ENCODE results near the gene TTC36.
"Not testable (repeated sequence)": the region's sequence is repeated elsewhere in the genome, so short reads cannot be mapped to it uniquely, and the experiment has no call there.

Gene TTC36

DNA sequence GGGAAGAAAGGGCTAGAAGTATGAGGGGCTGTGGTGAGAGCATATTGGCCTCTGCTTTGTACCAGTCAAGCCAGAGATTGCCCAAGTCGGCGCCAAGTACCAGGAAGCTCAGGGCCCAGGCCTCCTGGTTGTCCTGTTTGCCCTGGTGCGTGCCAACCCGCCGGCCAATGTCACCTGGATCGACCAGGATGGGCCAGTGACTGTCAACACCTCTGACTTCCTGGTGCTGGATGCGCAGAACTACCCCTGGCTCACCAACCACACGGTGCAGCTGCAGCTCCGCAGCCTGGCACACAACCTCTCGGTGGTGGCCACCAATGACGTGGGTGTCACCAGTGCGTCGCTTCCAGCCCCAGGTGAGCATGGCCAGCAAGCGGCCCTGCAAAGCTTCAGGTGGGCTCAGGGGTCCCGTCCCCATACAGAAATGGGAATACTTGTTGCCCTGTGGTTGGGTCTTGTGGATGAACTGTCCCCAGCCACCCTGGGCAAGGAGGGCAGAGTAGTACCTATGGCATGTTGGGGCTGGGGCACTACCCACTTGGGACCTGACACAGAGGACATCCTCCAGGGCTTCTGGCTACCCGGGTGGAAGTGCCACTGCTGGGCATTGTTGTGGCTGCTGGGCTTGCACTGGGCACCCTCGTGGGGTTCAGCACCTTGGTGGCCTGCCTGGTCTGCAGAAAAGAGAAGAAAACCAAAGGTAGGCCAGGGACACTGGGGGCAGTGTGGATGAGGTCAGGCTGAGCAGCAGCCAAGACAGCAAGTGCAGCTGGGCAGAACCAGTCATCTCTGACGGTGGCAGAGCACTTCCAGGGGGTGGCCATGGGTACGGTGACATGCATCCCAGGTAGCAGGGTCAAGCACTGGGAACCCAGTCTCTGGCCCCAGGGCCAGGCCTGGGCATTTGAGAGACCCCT is 5.8 kb downstream of the TTC36 start:
- no peak for DNase-seq

DNA sequence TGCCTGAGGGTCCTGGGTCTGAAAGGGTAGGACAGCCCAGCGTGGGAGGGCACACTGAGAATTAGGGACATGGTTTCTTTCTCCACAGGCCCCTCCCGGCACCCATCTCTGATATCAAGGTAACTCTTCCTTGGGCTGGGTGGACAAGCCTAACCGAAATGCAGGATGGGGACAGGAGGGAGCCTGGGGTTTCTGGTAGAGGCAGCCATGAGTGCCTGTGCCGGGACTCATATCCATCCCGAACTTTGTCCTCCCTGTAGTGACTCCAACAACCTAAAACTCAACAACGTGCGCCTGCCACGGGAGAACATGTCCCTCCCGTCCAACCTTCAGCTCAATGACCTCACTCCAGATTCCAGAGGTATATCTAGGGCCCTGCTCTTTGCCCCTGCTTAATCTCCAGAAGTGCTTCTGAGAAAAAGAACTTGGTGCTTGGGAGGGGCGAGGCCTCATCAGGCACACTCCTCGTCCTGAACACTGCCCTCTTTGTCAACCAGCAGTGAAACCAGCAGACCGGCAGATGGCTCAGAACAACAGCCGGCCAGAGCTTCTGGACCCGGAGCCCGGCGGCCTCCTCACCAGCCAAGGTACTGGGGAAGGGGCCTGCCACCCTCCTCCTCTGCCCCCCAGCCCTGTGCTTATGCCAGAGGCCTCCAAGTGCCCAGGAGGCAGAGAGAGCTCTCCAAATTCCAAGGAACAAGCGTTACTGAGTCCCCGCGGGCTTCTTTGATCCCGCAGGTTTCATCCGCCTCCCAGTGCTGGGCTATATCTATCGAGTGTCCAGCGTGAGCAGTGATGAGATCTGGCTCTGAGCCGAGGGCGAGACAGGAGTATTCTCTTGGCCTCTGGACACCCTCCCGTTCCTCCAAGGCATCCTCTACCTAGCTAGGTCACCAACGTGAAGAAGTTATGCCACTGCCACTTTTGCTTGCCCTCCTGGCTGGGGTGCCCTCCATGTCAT is 6.8 kb downstream of the TTC36 start:
- DNase-seq = no peak

DNA sequence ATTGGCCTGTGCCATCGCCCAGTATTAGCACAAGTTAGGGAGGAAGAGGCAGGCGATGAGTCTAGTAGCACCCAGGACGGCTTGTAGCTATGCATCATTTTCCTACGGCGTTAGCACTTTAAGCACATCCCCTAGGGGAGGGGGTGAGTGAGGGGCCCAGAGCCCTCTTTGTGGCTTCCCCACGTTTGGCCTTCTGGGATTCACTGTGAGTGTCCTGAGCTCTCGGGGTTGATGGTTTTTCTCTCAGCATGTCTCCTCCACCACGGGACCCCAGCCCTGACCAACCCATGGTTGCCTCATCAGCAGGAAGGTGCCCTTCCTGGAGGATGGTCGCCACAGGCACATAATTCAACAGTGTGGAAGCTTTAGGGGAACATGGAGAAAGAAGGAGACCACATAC is 8.0 kb downstream of the TTC36 start:
- no peak for DNase-seq

DNA sequence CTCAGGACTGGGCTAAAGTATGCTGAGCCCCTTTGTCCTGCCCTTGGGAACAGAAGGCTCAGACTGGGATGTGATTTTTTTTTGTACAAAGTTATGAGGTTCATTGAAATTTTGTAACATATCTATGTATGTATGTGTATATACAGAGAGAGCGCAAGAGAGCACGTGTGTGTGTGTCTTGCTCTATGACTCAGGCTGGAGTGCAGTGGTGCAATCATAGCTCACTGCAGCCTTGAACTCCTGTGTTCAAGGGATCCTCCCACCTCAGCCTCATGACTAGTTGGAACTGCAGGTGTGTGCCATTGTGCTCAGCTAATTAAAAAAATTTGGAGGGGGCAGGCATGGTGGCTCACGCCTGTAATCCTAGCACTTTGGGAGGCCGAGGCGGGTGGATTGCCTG is 9.5 kb downstream of the TTC36 start:
- no peak for DNase-seq

DNA sequence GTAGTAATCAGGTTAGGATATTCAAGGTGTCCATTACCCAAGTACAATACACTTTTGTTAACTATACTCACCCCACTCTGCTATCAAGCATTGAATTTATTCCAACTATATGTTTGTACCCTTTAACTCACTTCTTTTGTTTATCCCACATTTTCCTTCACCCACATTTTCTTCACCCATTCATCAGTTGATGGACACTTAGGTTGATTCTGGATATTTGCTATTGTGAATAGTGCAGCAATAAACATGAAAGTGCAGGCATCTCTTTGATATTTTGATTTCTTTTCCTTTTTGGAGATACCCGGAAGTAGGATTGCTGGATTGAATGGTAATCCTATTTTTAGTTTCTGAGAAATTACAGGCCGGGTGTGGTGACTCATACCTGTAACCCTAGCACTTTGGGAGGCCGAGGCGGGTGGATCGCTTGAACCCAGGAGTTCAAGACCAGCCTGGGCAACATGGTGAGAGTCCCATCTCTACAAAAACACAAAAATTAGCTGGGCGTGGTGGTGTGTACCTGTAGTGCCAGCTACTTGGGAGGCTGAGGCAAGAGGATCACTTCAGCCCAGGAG is 10.2 kb downstream of the TTC36 start:
- DNase-seq = no peak

DNA sequence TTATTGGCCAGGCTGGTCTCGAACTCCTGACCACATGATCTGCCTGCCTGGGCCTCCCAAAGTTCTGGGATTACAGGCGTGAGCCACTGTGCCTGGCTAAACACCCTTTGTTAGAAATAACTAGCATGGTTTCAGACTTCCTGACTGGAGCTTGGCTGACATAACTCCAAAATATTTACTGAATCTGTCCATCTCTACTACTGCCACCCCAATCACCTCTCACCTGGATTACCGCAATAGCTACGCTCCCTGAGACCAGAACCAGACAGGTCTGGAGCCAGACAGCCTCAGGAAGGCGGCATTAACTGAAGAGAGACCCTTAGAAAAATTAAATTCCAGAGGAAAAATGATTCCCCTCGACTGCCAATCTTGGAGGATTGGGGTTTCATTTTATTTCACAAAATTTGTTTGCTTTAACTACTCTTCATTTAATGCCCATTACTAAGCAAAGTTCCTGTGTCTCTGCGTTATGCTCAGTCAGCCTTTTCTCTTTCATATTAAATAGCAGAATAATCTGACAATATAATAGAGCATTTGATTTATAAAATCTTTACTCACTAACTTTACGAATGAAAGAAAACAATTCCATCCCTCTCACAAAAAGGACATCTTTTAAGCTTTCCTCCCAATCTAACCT is 16.9 kb downstream of the TTC36 start:
- no peak for DNase-seq

DNA sequence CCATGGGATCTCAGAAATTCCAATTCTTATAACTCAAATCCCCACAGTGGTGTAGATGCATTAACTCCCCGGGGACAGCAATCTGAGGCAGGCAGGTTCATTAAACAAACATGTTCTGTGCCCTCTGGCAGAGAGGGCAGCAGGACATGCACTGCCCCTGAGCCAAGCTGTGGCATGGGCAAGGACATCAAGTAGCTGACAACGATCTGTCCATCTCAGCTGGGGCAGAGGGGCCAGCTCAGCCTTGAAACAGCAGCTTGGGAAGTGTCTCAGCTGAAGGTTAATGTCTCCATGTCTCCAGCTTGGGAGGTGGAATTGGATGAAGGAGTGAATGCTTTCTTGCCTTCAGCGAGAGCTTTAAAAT is 17.4 kb downstream of the TTC36 start:
- DNase-seq = no peak

DNA sequence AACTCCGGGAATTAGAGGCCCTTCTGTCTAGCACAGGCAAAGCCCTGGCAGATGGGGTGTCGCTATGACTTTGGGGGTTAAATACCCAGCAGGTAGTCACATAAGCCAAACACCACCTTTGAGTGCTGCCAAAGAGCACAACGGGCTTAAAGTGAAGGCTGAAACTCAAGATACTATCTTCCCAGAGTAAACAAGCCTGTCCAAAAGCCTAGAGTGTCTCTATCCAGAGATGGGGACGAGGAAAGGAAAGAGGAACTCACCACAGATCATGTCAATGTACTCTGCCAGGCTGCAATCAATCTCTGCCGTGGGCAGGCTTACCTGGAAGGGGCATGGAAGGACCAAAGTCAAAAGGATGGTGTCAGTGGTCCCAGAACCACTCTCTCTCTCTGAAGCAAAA is 18.3 kb downstream of the TTC36 start:
- no peak for DNase-seq

DNA sequence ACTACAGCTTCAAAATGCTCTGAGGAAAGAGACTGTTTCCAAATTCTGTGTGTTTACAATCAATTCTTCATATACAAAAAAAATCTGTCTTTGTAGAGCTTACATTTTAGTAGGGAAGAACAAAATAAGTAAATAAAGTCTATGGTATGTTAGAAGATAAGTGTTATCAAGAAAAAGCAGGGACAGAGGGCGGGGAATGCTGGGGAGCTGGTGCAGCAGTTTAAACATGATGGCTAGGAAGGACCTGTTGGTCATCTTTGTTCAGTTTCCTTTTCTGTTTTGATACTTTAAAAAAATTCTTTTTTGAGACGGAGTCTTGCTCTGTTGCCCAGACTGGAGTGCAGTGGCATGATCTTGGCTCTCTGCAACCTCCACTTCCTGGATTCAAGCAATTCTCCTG is 19.9 kb downstream of the TTC36 start:
- no peak for DNase-seq

DNA sequence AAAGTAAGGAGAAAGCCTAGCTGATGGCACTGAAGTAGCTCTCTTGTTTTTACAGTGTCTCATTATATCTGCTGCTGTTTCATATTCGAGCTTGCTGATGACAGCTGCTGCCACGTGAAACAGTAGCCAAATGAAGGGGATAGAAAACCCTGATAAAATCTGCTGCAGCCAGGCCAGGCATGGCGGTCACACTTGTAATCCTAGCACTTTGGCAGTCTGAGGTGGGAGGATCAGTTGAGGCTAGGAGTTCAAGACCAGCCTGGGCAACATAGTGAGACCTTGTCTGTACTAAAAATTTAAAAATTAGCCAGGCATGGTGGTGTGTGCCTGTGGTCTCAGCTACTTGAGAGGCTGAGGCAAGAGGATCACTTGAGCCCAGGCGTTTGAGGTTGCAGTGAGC is 25.1 kb downstream of the TTC36 start:
- no peak for DNase-seq

DNA sequence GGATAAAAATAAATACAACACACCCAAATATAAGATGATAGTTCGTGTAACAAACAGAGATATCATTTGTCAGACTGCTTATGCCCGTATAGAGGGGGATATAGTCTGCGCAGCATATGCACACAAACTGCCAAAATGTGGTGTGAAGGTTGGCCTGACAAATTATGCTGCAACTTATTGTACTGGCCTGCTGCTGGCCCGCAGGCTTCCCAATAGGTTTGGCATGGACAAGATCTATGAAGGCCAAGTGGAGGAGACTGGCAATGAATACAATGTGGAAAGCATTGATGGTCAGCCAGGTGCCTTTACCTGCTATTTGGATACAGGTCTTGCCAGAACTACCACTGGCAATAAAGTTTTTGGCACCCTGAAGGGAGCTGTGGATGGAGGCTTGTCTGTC is 33.5 kb downstream of the TTC36 start:
- DNase-seq = no peak

DNA sequence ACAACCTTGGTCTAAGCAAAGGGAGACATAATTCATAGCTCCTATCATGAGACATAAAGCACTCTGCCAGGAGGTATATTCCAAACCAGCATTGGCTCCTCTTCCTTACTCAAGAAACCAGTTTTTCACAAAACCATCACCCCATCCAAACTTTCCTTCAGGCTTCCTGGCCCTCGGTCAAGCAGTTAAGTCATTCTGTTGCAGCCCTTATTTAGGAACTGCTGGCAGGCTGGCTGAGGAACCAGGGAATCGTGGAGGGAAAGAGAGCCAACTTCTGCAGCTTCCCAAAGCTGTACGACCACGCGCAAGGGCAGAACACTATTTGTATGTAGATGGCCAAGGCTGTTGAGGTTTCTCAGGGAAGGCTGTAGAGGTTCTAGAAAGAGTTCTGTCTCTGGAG is 37.8 kb downstream of the TTC36 start:
- DNase-seq = no peak

DNA sequence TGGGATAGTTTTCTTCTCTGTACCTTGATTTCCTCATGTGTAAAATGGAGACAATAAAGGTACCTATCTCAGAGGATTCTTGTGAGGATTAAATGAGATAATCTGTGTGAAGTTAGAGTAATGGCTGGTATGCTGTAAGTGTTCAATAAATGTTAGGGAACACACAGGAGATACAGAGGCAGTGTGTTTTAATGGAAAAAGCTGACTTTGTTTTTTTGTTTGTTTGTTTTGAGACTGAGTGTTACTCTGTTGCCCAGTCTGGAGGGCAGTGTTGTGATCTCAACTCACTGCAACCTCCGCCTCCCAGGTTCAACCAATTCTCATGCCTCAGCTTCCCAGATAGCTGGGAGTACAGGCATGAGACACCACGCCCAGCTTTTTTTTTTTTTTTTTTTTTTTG is 42.4 kb downstream of the TTC36 start:
- no peak for DNase-seq

DNA sequence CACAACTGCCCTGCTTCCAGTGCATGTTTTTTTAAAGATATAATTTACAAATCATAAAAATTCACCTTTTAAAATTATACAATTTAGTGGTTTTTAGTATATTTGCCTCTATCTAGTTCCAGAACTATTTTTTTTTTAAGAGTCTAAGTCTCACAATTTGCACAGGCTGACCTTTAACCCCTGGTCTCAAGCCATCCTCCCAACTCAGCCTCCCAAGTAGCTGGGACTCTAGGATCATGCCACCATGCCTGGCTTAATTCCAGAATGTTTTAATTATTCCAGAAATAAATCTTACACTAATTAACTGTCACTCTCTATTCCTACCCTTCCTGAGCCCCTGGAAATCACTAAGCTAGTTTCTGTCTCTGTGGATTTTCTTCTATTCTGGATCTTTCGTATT is 43.5 kb downstream of the TTC36 start:
- DNase-seq = no peak

DNA sequence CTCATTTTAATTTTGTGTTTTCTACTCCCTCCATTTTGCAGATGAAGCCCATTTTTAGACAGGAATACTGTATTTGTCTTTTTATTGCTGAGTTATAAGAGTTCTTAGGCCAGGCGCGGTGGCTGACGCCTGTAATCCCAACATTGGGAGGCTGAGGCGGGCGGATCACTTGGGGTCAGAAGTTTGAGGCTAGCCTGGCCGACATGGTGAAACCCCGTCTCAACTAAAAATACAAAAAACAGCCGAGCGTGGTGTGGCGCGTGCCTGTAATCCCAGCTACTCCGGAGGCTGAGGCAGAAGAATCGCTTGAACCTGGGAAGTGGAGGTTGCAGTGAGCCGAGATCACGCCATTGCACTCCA is 44.4 kb downstream of the TTC36 start:
- DNase-seq = not testable (repeated sequence)

DNA sequence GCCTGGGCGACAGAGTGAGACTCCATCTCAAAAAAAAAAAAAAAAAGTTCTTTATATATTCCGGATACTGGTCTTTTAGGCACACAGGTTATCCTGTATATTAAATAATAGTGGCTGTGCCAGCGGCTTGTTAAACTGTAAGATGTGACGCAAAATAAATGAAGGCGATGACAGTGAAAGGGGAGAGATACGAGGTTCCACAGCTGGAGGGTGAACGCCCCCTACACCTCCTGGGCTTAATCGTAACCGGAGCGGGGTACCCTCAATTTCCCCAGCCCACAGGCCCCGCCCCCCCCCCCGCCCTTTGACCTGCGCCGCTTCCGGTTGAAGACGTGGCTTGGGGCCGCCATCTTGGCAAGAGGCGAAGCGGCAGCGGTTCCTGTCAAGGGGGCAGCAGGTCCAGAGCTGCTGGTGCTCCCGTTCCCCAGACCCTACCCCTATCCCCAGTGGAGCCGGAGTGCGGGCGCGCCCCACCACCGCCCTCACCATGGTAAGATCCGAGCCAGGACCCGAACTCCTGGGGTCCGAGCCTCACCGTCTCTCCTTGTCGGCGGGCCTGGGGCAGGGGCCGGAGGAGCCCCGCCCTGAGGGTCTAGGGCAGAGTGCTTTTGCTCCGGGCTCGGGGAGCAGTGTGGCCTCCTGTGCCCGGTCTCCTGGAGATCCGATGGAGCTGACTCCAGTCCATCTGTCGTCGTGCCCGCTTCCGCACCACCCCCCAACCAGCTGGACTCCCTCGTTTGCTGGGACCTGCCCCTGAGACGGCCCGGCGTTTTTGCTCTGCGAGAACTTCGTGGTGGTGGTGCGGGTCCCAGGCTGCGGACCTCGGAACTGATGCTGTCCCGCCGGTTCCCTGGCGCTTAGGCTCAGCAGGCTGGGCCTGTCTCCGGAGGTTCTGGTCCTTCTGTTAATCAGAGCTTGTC is 45.0 kb downstream of the TTC36 start, which contains the start of gene ARCN1:
TSS of gene ARCN1 (plus strand) at position 349 of the 920 bp plus-strand sequence. CDS start at position 488, 139 bp downstream.
- no peak for DNase-seq

DNA sequence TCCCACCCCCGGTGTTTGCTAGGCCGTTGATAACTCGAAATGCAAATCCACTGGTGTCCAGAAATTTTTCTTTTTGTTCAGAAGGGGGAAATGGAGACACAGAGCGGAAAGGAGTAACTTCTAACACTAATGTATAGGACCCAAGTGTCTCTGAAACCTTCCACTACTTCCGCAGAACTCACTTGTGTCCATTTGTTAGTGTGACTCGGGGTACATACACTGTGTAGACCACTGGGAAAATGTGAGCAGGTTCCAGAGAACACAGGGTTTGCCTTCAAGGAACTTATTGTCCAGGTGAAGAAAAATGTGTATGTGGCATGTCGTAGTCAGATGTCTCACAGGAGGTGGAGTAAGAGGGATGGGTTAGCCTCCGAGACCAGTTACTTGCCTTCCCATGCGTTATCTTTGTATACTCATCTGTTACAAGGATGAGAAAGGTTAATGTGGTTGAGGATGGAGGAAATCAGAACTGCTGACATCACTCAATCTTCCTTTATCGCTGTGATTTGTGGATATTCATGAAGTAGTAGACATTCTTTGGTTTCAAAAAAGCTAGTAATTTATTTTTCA is 45.8 kb downstream of the TTC36 start:
- no peak for DNase-seq

DNA sequence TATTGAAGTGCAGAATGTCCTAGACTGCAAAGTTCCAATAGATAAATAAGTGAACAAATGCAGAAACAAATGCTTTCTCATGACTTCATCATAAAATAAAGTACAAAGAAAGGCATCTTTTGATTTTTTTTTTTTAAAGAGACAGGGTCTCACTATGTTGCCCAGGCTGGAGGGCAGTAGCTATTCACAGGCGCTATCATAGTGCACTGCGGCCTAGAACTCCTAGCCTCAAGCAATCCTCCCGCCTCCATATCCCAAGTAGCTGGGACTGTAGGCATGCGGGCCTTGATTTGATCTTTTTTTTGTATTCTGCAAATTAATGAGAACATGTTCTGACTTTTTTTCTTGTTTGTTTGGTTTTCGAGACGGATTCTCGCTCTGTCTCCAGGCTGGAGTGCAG is 47.4 kb downstream of the TTC36 start:
- DNase-seq = no peak

DNA sequence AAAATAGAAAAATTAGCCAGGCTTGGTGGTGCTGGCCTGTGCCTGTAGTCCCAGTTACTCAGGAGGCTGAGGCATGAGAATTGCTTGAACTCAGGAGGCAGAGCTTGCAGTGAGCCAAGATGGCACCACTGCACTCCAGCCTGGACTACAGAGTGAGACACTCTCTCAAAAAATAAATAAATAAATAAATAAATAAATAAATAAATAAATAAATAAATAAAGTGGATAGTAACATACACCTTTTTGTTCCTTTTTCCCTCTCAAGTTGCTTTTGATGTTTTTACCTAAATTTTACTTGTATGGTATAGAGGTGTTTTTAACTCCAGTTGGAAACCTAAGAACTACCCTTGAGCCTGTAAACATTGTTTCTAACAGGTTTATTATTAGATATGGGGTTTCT is 50.7 kb downstream of the TTC36 start:
- DNase-seq = not testable (repeated sequence)
